Measurements from ENCODE around the gene CPM. TPM values are rescaled to one million over a fixed set of nuclear protein-coding genes. Genes with fewer than 3 reads are reported as not detected.

CPM gene
- total RNA-seq, 3 donors from 2014 or later (not counting 1 experiment from before 2014, with no cell fraction given), result 0.25 to 1.6 (median 0.68) TPM

DNA sequence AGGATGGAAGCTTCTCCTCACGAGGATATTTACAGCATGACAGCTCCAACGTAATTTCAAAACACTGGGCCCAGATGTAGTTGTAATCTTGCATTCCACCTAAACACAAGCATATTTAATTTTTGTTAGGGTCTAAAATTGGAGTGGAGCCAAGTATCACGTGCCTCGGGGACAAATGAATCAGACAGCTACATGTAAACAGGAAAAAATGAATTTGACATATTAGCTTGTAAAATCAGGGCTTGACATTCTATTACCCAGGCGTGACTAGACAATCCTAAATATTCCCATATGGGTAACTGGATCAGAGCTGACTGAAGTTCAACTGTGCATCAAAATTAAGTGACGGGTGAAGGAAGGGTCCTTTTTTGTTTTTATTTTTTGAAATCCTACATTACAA lies 66.0 kb downstream of the CPM start:
- WGBS (ENCODE audit: insufficient coverage), result 46% methylated on average over 3 of the region's 6 CpGs
- H3K27ac Mint-ChIP-seq, result no peak overlapping the region
- DNase-seq (no peak), ATAC-seq (no peak)
- no peaks in the 10 kb centered on the region for H3K4me1 Mint-ChIP-seq
- Histone ChIP-seq H3K36me3 (ENCODE audit: control insufficient read depth, insufficient read depth, low read length) (no peaks in the 10 kb centered on the region), H3K4me3 (ENCODE audit: low read length) (no peak overlapping the region), H3K9me3 (ENCODE audit: control insufficient read depth, insufficient read depth, low read length) (no peaks in the 10 kb centered on the region), H3K4me1 (ENCODE audit: control insufficient read depth, insufficient read depth, low read length) (no peaks in the 10 kb centered on the region), H3K27me3 (ENCODE audit: control insufficient read depth, insufficient read depth, low read length) (no peaks in the 10 kb centered on the region), H3K27ac (ENCODE audit: low read length) (no peak overlapping the region)
- H3K9me3 Mint-ChIP-seq, result no peaks in the 10 kb centered on the region
- TF ChIP-seq, protein P1, sequence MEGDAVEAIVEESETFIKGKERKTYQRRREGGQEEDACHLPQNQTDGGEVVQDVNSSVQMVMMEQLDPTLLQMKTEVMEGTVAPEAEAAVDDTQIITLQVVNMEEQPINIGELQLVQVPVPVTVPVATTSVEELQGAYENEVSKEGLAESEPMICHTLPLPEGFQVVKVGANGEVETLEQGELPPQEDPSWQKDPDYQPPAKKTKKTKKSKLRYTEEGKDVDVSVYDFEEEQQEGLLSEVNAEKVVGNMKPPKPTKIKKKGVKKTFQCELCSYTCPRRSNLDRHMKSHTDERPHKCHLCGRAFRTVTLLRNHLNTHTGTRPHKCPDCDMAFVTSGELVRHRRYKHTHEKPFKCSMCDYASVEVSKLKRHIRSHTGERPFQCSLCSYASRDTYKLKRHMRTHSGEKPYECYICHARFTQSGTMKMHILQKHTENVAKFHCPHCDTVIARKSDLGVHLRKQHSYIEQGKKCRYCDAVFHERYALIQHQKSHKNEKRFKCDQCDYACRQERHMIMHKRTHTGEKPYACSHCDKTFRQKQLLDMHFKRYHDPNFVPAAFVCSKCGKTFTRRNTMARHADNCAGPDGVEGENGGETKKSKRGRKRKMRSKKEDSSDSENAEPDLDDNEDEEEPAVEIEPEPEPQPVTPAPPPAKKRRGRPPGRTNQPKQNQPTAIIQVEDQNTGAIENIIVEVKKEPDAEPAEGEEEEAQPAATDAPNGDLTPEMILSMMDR (IDR thresholded peaks at IDR 0.05), result no peak
- peaks cover 0 to 6% of the 10 kb centered on the region in 2 donors for H3K27me3 Mint-ChIP-seq (ENCODE audit: low read depth in 2 of 2)
- intact Hi-C loops (cut with micrococcal nuclease), result no loop called here
- no peak overlapping the region for H3K4me3 Mint-ChIP-seq
- H3K36me3 Mint-ChIP-seq, result no peaks in the 10 kb centered on the region

DNA sequence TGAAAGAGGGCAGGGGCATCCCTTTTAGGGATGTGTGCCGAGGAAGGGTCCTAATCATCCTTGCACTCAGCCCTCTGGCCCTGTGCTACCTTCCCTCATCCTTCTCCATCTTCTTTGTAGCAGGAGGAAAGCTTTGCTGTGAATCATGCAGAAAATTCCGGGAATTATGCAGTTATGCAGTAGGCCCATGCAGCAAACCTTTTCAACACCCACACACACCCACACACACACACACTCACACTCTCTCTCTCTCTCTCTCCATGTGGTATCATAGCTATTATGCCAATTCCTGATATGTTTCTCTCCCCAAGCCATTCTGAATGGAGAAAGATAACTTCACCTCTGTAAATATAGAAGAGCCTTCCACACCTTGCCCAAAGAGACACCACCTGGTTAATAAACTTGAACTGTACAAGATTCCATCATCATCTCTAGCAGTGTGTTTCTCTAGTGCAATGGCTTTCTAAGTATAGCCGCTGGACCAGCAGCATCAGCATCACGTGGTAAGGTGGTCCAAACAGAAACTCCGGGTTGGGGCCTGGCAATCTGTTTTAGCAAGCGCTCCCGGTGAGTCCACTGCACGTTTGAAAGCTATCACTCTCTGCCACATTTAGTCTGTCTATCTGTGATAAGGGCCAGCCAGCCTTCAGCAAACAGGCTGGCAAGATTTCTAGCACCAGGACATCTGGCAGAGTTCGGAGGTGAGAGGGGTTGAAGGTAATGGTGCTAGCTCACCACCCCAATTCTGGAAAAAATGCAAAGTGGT lies 67.4 kb downstream of the CPM start:
- TF ChIP-seq, protein P1 (IDR thresholded peaks at IDR 0.05), result no peak
- DNase-seq (no peak), ATAC-seq (peak in 1 of 3 donors; percentile 10)
- no peaks in the 10 kb centered on the region for H3K9me3 ChIP-seq (ENCODE audit: control insufficient read depth, insufficient read depth, low read length)
- H3K27ac ChIP-seq (ENCODE audit: low read length), result no peak overlapping the region
- WGBS (ENCODE audit: insufficient coverage), result 87% methylated on average over 9 of the region's 9 CpGs
- no peak overlapping the region for H3K4me3 ChIP-seq (ENCODE audit: low read length)
- H3K27me3 ChIP-seq (ENCODE audit: control insufficient read depth, insufficient read depth, low read length), result no peaks in the 10 kb centered on the region
- no peaks in the 10 kb centered on the region for H3K4me1 ChIP-seq (ENCODE audit: control insufficient read depth, insufficient read depth, low read length)
- H3K27ac Mint-ChIP-seq, result no peak overlapping the region
- peaks cover under 1 to 2% of the 10 kb centered on the region in 2 donors for H3K27me3 Mint-ChIP-seq (ENCODE audit: low read depth in 2 of 2)
- no peaks in the 10 kb centered on the region for H3K36me3 ChIP-seq (ENCODE audit: control insufficient read depth, insufficient read depth, low read length)
- intact Hi-C loops (cut with micrococcal nuclease), result no loop called here
- no peaks in the 10 kb centered on the region for H3K36me3 Mint-ChIP-seq
- H3K9me3 Mint-ChIP-seq, result no peaks in the 10 kb centered on the region
- H3K4me1 Mint-ChIP-seq, result no peaks in the 10 kb centered on the region
- no peak overlapping the region for H3K4me3 Mint-ChIP-seq

DNA sequence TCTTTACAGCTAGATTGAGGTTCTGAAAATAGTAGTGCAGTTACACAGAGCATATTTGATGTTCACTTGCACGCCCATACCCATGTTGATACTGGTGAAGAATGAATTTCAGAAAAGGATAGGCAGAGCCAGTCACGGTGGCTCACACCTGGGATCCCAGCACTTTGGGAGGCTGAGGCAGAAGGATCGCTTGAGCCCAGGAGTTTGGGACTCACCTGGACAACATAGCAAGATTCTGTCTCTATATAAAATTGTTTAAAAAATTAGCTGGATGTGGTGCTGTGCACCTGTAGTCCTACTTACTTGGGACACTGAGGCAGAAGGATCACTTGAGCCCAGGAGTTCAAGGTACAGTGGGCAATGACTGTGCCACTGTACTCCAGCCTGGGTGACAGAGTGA lies 68.4 kb downstream of the CPM start:
- Histone ChIP-seq H3K4me1 (ENCODE audit: control insufficient read depth, insufficient read depth, low read length) (no peaks in the 10 kb centered on the region), H3K9me3 (ENCODE audit: control insufficient read depth, insufficient read depth, low read length) (no peaks in the 10 kb centered on the region), H3K27ac (ENCODE audit: low read length) (no peak overlapping the region), H3K27me3 (ENCODE audit: control insufficient read depth, insufficient read depth, low read length) (peaks cover 2% of the 10 kb centered on the region), H3K4me3 (ENCODE audit: low read length) (no peak overlapping the region), H3K36me3 (ENCODE audit: control insufficient read depth, insufficient read depth, low read length) (no peaks in the 10 kb centered on the region)
- Mint-ChIP-seq H3K36me3 (no peaks in the 10 kb centered on the region), H3K27ac (no peak overlapping the region), H3K27me3 (ENCODE audit: low read depth in 2 of 2) (peaks cover 6 to 10% of the 10 kb centered on the region in 2 donors), H3K4me1 (no peaks in the 10 kb centered on the region), H3K4me3 (no peak overlapping the region), H3K9me3 (no peaks in the 10 kb centered on the region)
- intact Hi-C loops (cut with micrococcal nuclease), result no loop called here
- TF ChIP-seq, protein P1 (IDR thresholded peaks at IDR 0.05), result no peak
- DNase-seq (no peak), ATAC-seq (no peak)
- WGBS (ENCODE audit: insufficient coverage), result 97% methylated on average over 3 of the region's 3 CpGs

Measured in natural killer cell (primary cell).